Tibial nerve (tissue), 4 donors: Measurements from ENCODE around the gene KRTAP1-5. TPM values are rescaled to one million over a fixed set of nuclear protein-coding genes. Genes with fewer than 3 reads are reported as not detected.
"Not testable (repeated sequence)": the region's sequence is repeated elsewhere in the genome, so short reads cannot be mapped to it uniquely, and the experiment has no call there.

Experiments used
- DNase-seq, 2 donors: peaks; one replicate each; pipeline ENCODE4 v3.0.0-alpha.2; 2019; ENCODE audit warnings: low spot score in 2 of 2
- H3K27ac ChIP-seq, 4 donors: fragments of 200-600 bp; sonication (generic) in 3 of 4; one replicate each; pipeline ENCODE4 v1.5.1; 2017 to 2019; ENCODE audit warnings: mild to moderate bottlenecking in 1 of 4
- H3K27me3 ChIP-seq, 2 donors: fragments of 200-600 bp; sonication (generic) in 1 of 2; one replicate each; pipeline versions ENCODE4 v1.5.1 to v1.6.0; 2017 to 2019
- H3K36me3 ChIP-seq, 3 donors: fragments of 200-600 bp; sonication (generic); one replicate each; pipeline ENCODE4 v1.5.1; 2018 to 2019
- H3K4me1 ChIP-seq, 4 donors: fragments of 200-600 bp; sonication (generic) in 3 of 4; one replicate each; pipeline ENCODE4 v1.5.1; 2017 to 2019
- H3K4me3 ChIP-seq, 4 donors: fragments of 200-600 bp; sonication (generic) in 3 of 4; one replicate each; pipeline ENCODE4 v1.5.1; 2017 to 2019; ENCODE audit warnings: mild to moderate bottlenecking in 1 of 4, moderate library complexity in 1 of 4
- H3K9me3 ChIP-seq, 4 donors: fragments of 200-600 bp; sonication (generic) in 3 of 4; one replicate each; pipeline ENCODE4 v1.5.1; 2017 to 2019
- CTCF ChIP-seq, 5 experiments: fragments of 200-600 bp in 3 of 5; fragments of 450-650 bp in 2 of 5; sonication (generic) in 3 of 5; IDR thresholded peaks; one replicate each; pipeline ENCODE4 v1.5.1; 2016 to 2019; ENCODE audit warnings: antibody characterized with exemption in 5 of 5, mild to moderate bottlenecking in 3 of 5, moderate library complexity in 2 of 5
- EP300 ChIP-seq, 2 donors: sonication (generic); formaldehyde crosslinking; IDR thresholded peaks; one replicate each; pipeline ENCODE4 v1.6.1; 2017; ENCODE audit warnings: antibody characterized with exemption in 2 of 2, mild to moderate bottlenecking in 1 of 2
- POLR2A ChIP-seq, 2 donors: fragments of 450-650 bp; IDR thresholded peaks; one replicate each; pipeline ENCODE4 v1.6.1; 2017; ENCODE audit warnings: antibody characterized with exemption in 2 of 2, mild to moderate bottlenecking in 2 of 2, moderate library complexity in 2 of 2
- WGBS, 2 donors: methylation state at CpG; one replicate each; pipeline ENCODE4 v1.1.5; 2018; 5-methylcytosine and 5-hydroxymethylcytosine counted together
- total RNA-seq, 4 donors: library from RNA; depleted of rRNA; stranded (reverse); fragments of >200 nt; gene quantifications; one replicate each; pipeline ENCODE4 v1.1.0, GENCODE V29; 2016

The KRTAP1-5 gene
- total RNA-seq, 4 donors from 2014 or later: 0.60 TPM; not detected in 3

GRCh38 chr17:41054025-41054424 lies 27.0 kb upstream of the KRTAP1-5 start:
- H3K4me1 ChIP-seq: no peaks in the 10 kb centered on the region
- 92 to 96% methylated on average over 4 of the region's 4 CpGs for WGBS, 2 donors
- no peak overlapping the region for H3K4me3 ChIP-seq
- no peak overlapping the region for H3K27ac ChIP-seq
- peaks cover 0 to 4% (median 0%) of the 10 kb centered on the region in 4 donors for H3K9me3 ChIP-seq
- TF ChIP-seq EP300 (IDR thresholded peaks at IDR 0.05) (no peak), CTCF (IDR thresholded peaks at IDR 0.05) (no peak), POLR2A (IDR thresholded peaks at IDR 0.05) (no peak)
- DNase-seq: no peak
- H3K27me3 ChIP-seq: peaks cover 0 to 3% of the 10 kb centered on the region in 2 donors
- no peaks in the 10 kb centered on the region for H3K36me3 ChIP-seq

- no peaks in the 10 kb centered on the region for H3K4me1 ChIP-seq
These were observed 25.6 kb upstream of the KRTAP1-5 start for GRCh38 chr17:41052566-41052965.

GRCh38 chr17:41049110-41049509 lies 22.1 kb upstream of the KRTAP1-5 start:
- no peak for TF ChIP-seq CTCF (IDR thresholded peaks at IDR 0.05)
- TF ChIP-seq POLR2A (IDR thresholded peaks at IDR 0.05): no peak
- TF ChIP-seq EP300 (IDR thresholded peaks at IDR 0.05): no peak
- 39 to 57% methylated on average over 2 of the region's 2 CpGs for WGBS, 2 donors
- H3K4me1 ChIP-seq: no peaks in the 10 kb centered on the region

More at GRCh38 chr17:41052566-41052965, 25.6 kb upstream of the KRTAP1-5 start:
- H3K27ac ChIP-seq: no peak overlapping the region
- no peak for DNase-seq
- H3K36me3 ChIP-seq: no peaks in the 10 kb centered on the region
- peaks cover 0 to 11% of the 10 kb centered on the region in 2 donors for H3K27me3 ChIP-seq
- TF ChIP-seq POLR2A (IDR thresholded peaks at IDR 0.05) (no peak), EP300 (IDR thresholded peaks at IDR 0.05) (no peak), CTCF (IDR thresholded peaks at IDR 0.05) (no peak)
- no peak overlapping the region for H3K4me3 ChIP-seq
- H3K9me3 ChIP-seq: peaks cover 0 to 2% (median 0%) of the 10 kb centered on the region in 4 donors

GRCh38 chr17:41048441-41048840 lies 21.4 kb upstream of the KRTAP1-5 start:
- no peak for DNase-seq
- no peaks in the 10 kb centered on the region for H3K36me3 ChIP-seq
- H3K27ac ChIP-seq: no peak overlapping the region
- WGBS, 2 donors: 56% methylated on average over 7 of the region's 7 CpGs
- no peak for TF ChIP-seq POLR2A (IDR thresholded peaks at IDR 0.05)
- no peak for TF ChIP-seq EP300 (IDR thresholded peaks at IDR 0.05)
- TF ChIP-seq CTCF (IDR thresholded peaks at IDR 0.05): no peak
- H3K4me3 ChIP-seq: no peak overlapping the region
- H3K4me1 ChIP-seq: no peaks in the 10 kb centered on the region
- H3K27me3 ChIP-seq: peaks cover 0 to 11% of the 10 kb centered on the region in 2 donors
- H3K9me3 ChIP-seq: peaks cover 0 to 3% (median 0%) of the 10 kb centered on the region in 4 donors

More at GRCh38 chr17:41049110-41049509, 22.1 kb upstream of the KRTAP1-5 start:
- Histone ChIP-seq H3K9me3 (peaks cover 0 to under 1% (median 0%) of the 10 kb centered on the region in 4 donors), H3K27ac (no peak overlapping the region), H3K36me3 (no peaks in the 10 kb centered on the region), H3K27me3 (peaks cover 0 to 11% of the 10 kb centered on the region in 2 donors), H3K4me3 (no peak overlapping the region)
- DNase-seq: no peak

DNA sequence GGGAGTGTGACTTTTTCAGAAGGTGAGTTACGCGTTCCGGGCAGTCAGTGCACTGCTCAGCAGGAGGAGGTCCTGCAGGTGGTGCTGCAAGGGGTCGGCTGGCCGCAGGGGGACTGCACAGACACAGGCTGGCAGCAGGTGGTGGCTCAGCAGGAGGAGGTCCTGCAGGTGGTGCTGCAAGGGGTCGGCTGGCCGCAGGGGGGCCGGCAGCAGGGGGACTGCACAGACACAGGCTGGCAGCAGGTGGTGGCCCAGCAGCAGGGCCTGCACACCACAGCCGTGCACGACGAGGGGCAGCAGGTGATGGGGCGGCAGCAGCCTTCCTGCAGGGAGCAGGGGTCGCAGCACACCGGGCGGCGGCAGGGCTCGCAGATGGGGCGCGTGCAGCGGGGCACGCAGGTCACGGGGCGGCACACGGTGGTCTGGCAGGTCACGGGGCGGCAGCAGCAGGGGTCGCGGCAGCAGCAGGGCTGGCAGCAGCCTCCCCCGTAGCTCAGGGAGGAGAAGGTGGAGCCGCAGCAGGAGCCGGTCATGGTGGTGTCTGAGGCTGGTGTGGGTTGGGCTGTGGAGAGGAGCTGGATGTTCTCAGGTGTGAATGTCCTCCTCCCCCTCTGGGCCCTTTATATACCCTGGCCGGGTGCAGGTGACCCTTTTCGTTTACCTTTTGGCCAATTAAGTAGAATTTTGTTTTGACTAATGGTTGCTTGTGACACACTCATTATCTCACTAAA lies 19.9 kb upstream of the KRTAP1-5 start, which contains the start of gene KRTAP2-1:
KRTAP2-1 (minus strand) TSS at position 582 of the 731 bp plus-strand sequence; CDS start at position 533, 49 bp downstream.
- not testable (repeated sequence) for H3K9me3 ChIP-seq, H3K4me1 ChIP-seq, DNase-seq, H3K36me3 ChIP-seq, H3K27ac ChIP-seq, H3K4me3 ChIP-seq
- peaks cover 0 to 11% of the 10 kb centered on the region in 2 donors for H3K27me3 ChIP-seq
- WGBS, 2 donors: 68 to 71% methylated on average over 8 to 9 of the region's 33 CpGs
